Epithelial cell of prostate (primary cell): ENCODE measurements around the gene ULBP1.
"Not testable (repeated sequence)": the region's sequence is repeated elsewhere in the genome, so short reads cannot be mapped to it uniquely, and the experiment has no call there.

ENCODE experiments used
- DNase-seq: peaks from one replicate; pipeline ENCODE4 v3.0.0-alpha.2; 2011; ENCODE audit warnings: low read depth, low spot score
- H3K27ac ChIP-seq: fragments of 450-650 bp; 2 replicates; pipeline ENCODE4 v1.5.1; 2017; ENCODE audit warnings: mild to moderate bottlenecking

The ULBP1 gene

DNA sequence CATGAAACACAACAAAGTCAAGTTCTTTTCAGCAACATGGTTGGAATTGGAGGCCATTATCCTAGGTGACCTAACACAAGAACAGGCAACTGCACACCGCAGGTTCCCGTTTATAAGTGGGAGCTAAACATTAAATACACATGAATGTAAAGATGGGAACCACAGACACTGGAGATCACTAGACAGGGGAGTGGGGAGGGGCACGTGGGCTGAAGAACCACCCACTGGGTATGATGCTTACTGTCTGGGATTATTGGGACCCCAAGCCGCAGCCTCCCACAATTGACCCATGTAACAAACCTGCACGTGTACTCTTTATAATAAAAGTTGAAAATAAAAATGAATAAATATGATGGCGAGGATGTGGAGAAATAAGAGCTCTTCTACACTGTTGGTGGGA is 32.2 kb upstream of the ULBP1 start:
- DNase-seq, result no peak
- H3K27ac ChIP-seq, result no peak overlapping the region

GRCh38 chr6:149933036-149933435 is 30.7 kb upstream of the ULBP1 start:
- no peak for DNase-seq
- no peak overlapping the region for H3K27ac ChIP-seq

- DNase-seq, result no peak
- no peak overlapping the region for H3K27ac ChIP-seq
Observed at GRCh38 chr6:149933461-149933860, 30.3 kb upstream of the ULBP1 start.

DNA sequence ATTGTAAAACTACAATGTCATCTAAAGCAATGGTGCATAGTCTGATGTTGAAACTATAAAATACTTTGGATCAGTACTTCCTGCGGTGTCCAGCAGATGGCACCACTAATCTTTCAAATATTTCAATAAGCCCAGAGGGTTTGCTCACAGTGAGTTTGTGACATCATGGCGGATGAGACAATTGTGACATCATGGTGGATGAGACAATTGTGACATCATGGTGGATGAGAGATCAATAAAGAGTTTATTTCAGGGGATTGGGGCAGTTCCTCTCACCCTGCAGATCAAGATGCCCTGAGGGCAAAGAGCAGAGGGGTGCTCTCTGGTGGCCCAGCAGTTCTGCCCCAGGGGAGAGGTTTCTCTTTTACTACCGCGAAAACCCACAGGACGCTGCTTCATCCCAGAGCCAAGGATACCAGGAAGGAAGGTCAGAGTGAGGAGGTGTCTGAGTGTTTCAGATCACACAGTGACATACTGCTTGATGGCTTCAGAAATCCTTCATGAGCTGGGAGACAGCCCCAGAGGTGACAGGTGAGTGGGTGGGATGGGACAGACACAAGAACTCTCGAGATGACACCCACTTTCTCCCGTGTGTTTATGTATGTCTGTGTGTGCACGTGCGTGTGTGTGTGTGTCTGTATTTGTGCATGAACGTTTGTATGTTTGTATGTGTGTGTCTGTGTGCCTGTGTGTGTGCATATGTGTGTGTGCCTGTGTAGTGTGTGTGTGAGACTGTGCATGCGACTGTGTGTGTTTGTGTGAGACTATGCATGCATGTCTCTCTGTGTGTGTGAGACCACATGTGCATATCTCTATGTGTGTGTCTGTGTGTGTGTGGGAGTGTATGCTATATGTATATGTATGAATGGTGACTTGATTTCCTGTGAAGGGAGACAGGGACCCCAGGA is 29.2 kb upstream of the ULBP1 start:
- H3K27ac ChIP-seq, result no peak overlapping the region
- no peak for DNase-seq

GRCh38 chr6:149935246-149935645 is 28.5 kb upstream of the ULBP1 start:
- no peak for DNase-seq
- H3K27ac ChIP-seq, result no peak overlapping the region

DNA sequence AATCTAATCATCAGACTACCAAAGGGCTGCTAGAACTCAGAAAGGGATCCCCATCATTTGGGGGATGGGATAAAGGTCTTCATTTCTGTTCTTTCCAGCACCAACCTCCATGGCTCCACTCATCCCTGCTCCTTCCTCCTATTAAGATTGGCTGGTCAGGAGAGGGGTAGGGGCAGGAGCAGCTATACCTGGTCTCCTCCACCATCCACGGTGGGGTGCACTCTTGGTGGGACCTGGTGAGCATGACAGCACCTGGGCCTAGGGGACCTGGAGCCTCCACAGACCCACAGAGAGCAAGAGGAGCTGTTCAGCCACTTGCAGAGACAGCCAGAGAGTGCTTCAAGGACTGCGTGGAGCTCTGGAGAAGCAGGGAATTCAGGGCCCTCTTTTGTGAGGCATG is 28.1 kb upstream of the ULBP1 start:
- no peak for DNase-seq
- H3K27ac ChIP-seq, result no peak overlapping the region

- no peak overlapping the region for H3K27ac ChIP-seq
- no peak for DNase-seq
Observed at GRCh38 chr6:149936743-149937142, 27.0 kb upstream of the ULBP1 start.

DNA sequence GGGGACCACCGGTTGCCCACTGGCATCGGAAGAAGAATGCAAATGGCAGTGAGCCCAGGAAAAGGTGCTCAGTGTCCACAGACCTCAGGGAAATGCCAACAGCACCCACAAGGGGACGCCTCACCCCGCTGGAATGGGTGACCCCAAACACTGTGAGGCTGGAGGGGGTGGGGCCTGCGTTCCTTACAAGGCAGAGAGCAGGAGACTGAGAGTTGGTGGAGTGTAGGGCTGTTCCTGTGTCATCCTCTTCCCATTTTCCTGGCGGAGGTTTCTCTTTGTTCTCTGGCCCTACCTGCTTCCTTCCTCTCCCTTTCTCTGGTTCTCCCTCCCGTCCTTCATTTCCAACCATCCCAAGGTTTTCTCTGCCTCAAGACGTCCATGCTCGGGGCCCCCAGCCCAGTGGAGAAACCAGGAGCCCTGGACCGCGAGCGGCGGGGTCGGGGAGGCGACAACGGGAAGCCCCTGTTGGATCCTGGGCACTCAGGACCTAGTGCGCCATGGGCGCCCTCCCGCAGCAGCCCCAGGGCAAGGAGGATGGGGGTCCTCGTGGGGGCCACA is 25.7 kb upstream of the ULBP1 start:
- H3K27ac ChIP-seq, DNase-seq: not testable (repeated sequence)

DNA sequence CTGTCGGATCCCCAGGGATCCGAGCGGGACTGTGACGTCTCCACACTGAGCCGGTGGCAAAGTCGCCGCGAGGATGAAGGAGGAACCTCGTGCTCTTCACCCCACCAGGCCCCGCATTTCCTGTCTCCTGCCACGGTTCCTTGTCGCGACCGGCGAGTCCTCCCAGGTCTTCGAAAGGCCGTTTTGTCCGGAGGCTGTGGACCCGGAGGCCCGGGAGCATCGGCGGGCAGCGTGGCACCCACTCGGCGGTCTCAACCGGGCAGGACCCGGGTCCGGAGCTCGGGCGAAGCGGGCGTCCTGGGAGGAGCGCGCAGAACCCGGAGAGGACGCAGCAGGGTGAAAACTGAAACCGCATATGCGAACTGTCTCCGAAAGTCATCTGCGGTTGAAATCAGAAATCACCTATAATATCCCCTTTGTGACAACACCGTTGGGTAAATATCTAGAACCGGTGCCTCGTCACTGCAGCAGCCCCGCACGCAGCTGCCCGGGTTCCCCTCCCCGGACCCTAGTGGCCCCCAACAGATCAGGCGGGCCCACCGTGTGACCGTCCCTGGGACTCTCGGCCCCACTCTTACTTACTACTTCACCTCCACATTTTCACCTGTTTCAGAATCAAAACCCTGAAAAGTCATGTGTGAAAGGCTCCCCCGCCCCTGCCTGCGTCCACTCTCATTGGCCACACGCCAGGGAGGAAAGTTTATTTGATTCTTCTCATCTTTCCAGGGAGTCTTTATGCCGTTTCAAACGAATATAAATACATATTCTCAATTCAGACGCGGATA is 25.0 kb upstream of the ULBP1 start:
- no peak overlapping the region for H3K27ac ChIP-seq

GRCh38 chr6:149939356-149939648 is 24.4 kb upstream of the ULBP1 start:
- no peak for DNase-seq
- H3K27ac ChIP-seq, result no peak overlapping the region

More for the DNA sequence above, 25.0 kb upstream of the ULBP1 start:
- no peak for DNase-seq

DNA sequence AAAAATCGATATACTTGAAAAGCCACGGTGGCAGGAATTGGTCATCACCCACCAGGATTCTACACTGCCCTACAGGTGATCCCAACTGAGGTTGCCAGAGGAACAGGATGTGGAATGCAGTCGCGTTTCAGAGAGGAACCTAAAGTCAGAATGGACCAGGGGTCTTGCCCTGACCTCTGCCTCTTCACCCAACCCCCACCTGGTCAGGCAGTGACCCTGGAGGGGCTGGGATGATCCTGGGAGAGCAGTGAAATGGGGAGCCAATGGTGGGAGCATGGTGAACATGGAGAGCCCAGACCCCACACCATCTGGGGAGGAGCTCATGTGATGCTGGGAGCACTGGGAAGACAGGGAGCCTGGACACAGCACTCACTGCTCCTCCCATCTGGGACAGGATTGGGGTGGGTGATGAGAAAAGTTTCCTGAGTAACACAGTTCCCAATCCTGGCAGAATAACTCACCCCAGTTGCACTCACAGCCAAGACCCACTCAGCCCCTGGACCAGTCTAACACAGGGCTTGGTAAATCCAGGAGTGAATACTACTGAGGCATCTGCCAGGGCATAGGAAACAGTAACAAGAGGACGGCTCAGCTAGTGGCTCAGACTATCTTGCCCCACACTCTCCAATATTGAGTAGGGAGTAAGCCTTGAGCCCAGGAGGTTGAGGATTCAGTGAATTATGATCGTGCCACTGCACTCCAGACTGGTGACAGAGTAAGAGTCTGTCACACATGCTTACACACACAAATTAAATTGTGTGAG is 23.7 kb upstream of the ULBP1 start:
- no peak for DNase-seq
- no peak overlapping the region for H3K27ac ChIP-seq

DNA sequence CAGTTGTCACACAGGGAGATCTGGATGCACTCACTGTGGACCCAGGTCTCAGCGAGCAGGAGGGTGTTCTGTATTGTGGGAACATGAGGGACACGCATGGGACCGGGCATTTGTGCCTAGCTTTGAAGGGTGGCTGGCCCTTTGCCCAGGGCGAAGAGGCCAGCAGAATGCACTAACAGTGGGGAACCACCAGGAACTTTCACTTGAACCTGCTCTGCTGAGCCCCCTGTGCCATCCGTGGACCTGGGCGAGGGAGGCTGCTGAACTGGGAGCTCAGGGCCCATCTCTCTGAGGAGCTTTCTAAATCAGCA is 23.1 kb upstream of the ULBP1 start:
- no peak overlapping the region for H3K27ac ChIP-seq
- no peak for DNase-seq

GRCh38 chr6:149941583-149942460 is 21.9 kb upstream of the ULBP1 start, which contains the start of gene ULBP2:
Gene ULBP2, plus strand, starts transcription at chr6:149942014. Its CDS starts 59 bp downstream, at chr6:149942073.
- peak; percentile 90 for DNase-seq
- H3K27ac ChIP-seq, result peak within 1 kb of the TSS; percentile 61

- DNase-seq, result no peak
- peak overlapping the region; percentile 61 for H3K27ac ChIP-seq
Observed at GRCh38 chr6:149942461-149942829, 21.3 kb upstream of the ULBP1 start.

DNA sequence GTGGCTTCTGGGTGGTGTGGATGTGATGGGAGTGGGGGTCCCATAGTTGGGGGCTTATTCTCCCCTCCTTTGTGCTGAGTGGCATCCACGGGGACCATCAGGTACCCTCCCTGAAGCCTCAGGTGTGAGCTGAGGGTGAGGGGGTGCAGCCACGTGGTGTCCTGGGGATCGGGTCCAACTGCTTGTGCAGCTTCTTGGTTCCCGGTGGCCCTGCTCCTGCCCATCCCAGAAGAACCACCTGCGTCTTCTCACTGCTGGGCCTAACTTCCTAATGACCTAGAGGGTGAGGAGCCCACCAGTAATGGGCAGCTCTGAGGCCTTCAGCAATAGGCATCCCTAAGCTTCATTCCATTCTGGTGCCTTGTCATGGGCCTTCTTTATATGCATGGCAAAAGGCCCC is 20.4 kb upstream of the ULBP1 start:
- not testable (repeated sequence) for H3K27ac ChIP-seq, DNase-seq

DNA sequence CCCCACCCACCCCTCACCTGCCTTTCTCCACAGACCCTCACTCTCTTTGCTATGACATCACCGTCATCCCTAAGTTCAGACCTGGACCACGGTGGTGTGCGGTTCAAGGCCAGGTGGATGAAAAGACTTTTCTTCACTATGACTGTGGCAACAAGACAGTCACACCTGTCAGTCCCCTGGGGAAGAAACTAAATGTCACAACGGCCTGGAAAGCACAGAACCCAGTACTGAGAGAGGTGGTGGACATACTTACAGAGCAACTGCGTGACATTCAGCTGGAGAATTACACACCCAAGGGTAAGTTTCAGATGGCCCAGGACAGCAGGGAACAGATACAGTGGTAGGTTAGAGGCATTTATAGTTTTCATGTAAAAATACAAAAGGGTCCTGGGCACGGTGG is 18.5 kb upstream of the ULBP1 start:
- not testable (repeated sequence) for DNase-seq, H3K27ac ChIP-seq

GRCh38 chr6:149946631-149947030 is 17.1 kb upstream of the ULBP1 start:
- not testable (repeated sequence) for H3K27ac ChIP-seq, DNase-seq

DNA sequence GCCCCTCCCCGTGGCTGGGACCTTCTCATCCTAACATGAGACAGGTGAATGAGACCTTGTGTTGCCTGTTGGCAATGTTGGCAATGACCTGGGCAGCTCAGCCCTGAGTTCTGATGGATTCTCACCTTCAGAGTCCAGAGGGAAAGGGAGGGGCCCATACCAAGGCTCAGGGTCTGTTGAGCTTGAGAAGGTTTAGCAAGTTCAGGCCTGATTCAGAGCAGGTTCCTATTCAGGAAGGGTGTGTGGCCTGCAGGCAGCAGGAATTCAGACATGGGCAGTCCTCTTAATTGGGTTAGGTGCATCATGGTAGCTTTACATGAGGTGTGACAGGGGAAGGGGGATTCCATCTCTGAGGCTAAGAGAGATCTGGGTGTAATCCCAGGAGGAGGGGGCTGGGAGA is 16.2 kb upstream of the ULBP1 start:
- not testable (repeated sequence) for H3K27ac ChIP-seq, DNase-seq

DNA sequence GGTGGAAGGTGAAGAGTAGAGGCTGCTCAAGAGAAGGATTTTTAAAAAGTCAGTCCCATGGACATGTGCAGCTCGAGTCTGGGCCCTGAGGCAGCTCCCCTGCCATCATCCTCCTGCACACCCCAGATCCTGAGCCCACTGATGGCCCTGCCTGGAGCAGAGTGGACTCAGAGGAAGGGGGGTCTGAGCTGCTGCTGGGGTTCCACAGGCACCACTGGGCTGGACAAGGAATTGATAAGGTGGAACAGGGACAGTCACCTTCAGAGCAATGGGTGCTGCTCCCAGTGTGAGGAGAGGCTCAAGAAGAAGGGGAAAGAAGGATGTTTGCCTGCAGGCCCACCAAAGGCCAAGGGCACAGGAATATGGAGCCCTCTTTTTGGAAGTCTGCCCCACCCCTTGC is 15.7 kb upstream of the ULBP1 start:
- H3K27ac ChIP-seq, result no peak overlapping the region
- DNase-seq, result no peak

DNA sequence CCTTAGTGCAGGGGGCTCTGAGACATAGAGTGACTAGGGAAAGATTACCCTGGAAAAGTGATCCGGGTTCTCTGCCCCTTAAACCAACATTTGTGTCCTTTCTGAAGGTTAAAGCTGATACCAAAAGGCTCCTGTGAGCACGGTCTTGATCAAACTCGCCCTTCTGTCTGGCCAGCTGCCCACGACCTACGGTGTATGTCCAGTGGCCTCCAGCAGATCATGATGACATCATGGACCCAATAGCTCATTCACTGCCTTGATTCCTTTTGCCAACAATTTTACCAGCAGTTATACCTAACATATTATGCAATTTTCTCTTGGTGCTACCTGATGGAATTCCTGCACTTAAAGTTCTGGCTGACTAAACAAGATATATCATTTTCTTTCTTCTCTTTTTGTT is 15.1 kb upstream of the ULBP1 start:
- H3K27ac ChIP-seq, result no peak overlapping the region
- no peak for DNase-seq
